Measurements from ENCODE around the gene VPS25.

VPS25 gene

DNA sequence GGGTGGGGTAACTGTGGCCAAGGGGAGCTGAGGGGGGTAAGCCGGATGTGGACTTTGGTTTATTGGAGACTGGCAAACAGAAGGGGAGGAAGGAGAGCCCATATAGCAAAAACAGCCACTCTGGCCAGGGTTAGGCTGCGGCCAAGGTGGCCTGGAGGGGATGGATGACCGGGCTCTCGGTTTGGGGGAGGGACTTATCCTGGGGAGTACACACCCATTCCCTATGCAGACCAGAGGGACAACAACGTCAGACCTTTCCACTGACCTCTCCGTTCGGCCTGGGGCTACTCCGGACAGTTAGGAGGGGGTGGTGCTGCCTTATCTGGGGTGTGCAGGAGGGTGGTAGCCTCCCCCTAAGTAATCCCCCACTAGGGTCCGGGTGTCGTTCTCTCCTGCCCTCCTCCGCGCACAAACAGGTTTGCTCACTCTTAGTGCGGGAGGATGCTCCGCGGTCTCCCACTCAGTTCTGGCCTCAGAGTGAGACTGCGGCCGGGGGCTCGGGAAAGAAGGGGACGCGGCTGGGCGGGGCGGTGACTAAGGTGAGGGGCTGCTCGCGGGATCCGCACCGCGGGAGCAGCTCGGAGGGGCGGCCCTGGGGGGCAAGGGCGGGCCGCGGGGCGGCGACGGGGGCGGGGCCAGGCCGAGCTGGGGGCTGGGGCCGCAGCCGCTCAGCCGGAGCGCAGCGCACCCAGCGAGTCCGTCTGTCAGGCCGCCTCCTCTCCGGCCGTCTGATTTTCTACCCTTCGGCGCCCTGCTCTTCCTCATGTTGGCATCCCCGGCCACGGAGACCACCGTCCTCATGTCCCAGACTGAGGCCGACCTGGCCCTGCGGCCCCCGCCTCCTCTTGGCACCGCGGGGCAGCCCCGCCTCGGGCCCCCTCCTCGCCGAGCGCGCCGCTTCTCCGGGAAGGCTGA lies 6.9 kb downstream of the VPS25 start, which contains the start of gene WNK4:
TSS of gene WNK4 (plus strand) at position 675 of the 915 bp plus-strand sequence. CDS start at position 764, 89 bp downstream.
- FAIRE-seq, result no peak
- TF ChIP-seq POU2F2 (IDR thresholded peaks at IDR 0.05; ENCODE audit: low read depth, low read length) (no peak), POLR2AphosphoS5 (IDR thresholded peaks at IDR 0.05; ENCODE audit: low read depth, low read length) (peak; percentile 12; the same call in 1 of the 2 replicates), PAX5 (IDR thresholded peaks at IDR 0.05; ENCODE audit: insufficient read depth, low read length, severe bottlenecking) (no peak), SPI1 (IDR thresholded peaks at IDR 0.05; ENCODE audit: low read depth, low read length) (no peak)
- DNase-seq (ENCODE audit: insufficient read length, low spot score), result no peak

DNA sequence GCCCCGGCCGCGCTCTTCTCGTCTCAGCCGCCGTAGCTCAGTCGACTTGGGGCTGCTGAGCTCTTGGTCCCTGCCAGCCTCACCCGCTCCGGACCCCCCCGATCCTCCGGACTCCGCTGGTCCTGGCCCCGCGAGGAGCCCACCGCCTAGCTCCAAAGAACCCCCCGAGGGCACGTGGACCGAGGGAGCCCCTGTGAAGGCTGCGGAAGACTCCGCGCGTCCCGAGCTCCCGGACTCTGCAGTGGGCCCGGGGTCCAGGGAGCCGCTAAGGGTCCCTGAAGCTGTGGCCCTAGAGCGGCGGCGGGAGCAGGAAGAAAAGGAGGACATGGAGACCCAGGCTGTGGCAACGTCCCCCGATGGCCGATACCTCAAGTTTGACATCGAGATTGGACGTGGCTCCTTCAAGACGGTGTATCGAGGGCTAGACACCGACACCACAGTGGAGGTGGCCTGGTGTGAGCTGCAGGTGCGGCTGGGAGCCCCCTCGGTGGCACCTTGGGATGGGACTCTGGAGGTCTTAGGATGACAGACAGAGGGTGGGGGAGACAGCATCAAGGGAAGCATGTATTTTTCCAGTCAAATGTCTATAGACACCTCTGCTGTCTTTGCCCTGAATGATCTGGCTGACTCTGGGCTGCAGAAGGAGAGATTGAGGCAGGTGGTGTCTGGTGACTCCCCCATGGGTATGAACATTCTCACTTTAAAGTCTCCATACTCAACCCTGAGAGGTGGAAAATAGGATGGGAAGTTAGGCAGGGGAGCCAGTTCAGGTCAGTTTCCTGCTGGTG lies 7.8 kb downstream of the VPS25 start:
- no peak for FAIRE-seq
- TF ChIP-seq POLR2A (IDR thresholded peaks at IDR 0.05; ENCODE audit: low read depth, low read length) (no peak; the same call in 1 of the 2 replicates), POU2F2 (IDR thresholded peaks at IDR 0.05; ENCODE audit: low read depth, low read length) (no peak), PAX5 (IDR thresholded peaks at IDR 0.05; ENCODE audit: insufficient read depth, low read length, severe bottlenecking) (no peak), POLR2AphosphoS5 (IDR thresholded peaks at IDR 0.05; ENCODE audit: low read depth, low read length) (no peak), SPI1 (IDR thresholded peaks at IDR 0.05; ENCODE audit: low read depth, low read length) (no peak)

GRCh38 chr17:42781639-42782165 lies 8.5 kb downstream of the VPS25 start:
- DNase-seq (ENCODE audit: insufficient read length, low spot score) (no peak), FAIRE-seq (no peak)
- TF ChIP-seq TAF1 (IDR thresholded peaks at IDR 0.05; ENCODE audit: low read depth, low read length) (no peak), POU2F2 (IDR thresholded peaks at IDR 0.05; ENCODE audit: low read depth, low read length) (no peak), POLR2AphosphoS5 (IDR thresholded peaks at IDR 0.05; ENCODE audit: low read depth, low read length) (no peak), SPI1 (IDR thresholded peaks at IDR 0.05; ENCODE audit: low read depth, low read length) (no peak), POLR2A (IDR thresholded peaks at IDR 0.05; ENCODE audit: low read depth, low read length) (no peak), PAX5 (IDR thresholded peaks at IDR 0.05; ENCODE audit: insufficient read depth, low read length, severe bottlenecking) (no peak)

More for the DNA sequence above, 7.8 kb downstream of the VPS25 start:
- DNase-seq (ENCODE audit: insufficient read length, low spot score), result no peak

DNA sequence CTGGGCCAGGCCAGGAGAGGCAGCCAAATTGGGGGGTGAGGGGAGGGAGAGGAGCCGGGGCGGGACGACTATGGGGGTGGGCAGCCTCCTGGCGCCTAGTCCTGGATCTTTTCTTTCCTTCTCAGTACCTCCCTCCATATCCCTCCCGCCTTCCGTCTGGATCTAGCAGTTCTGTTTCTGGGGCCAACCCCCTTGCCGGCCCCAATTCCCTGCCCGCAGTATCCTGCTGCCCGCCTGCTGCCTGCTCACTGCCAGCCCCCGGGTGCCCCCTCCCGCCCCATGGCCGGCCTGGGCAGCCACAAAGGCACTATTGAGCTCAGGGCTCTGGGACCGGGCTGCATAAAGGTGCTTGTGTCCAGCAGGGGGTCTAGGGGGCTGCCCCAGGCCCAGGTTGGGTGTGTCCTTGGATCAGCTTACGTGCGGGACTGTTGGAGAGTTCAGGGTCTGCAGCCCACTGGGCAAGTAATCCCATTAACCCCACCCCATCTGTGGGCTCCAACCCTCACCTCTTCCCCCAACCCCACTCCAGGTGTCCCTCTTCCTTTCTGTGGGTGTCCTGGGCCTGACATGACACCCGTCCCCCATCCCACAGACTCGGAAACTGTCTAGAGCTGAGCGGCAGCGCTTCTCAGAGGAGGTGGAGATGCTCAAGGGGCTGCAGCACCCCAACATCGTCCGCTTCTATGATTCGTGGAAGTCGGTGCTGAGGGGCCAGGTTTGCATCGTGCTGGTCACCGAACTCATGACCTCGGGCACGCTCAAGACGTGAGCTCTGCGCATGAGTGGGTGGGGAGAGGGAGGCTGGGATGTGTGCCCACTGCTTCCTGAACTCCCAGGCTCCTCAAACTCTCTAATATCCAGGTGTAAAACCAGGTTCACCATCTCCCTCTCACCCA lies 9.2 kb downstream of the VPS25 start:
- TF ChIP-seq TAF1 (IDR thresholded peaks at IDR 0.05; ENCODE audit: low read depth, low read length) (no peak), POLR2A (IDR thresholded peaks at IDR 0.05; ENCODE audit: low read depth, low read length) (no peak), POU2F2 (IDR thresholded peaks at IDR 0.05; ENCODE audit: low read depth, low read length) (no peak), SPI1 (IDR thresholded peaks at IDR 0.05; ENCODE audit: low read depth, low read length) (no peak), PAX5 (IDR thresholded peaks at IDR 0.05; ENCODE audit: insufficient read depth, low read length, severe bottlenecking) (no peak), POLR2AphosphoS5 (IDR thresholded peaks at IDR 0.05; ENCODE audit: low read depth, low read length) (no peak)
- DNase-seq (ENCODE audit: insufficient read length, low spot score) (no peak), FAIRE-seq (no peak)

- no peak for FAIRE-seq
- TF ChIP-seq PAX5 (IDR thresholded peaks at IDR 0.05; ENCODE audit: insufficient read depth, low read length, severe bottlenecking) (no peak), POLR2A (IDR thresholded peaks at IDR 0.05; ENCODE audit: low read depth, low read length) (no peak), SPI1 (IDR thresholded peaks at IDR 0.05; ENCODE audit: low read depth, low read length) (no peak), POU2F2 (IDR thresholded peaks at IDR 0.05; ENCODE audit: low read depth, low read length) (no peak), POLR2AphosphoS5 (IDR thresholded peaks at IDR 0.05; ENCODE audit: low read depth, low read length) (no peak), TAF1 (IDR thresholded peaks at IDR 0.05; ENCODE audit: low read depth, low read length) (no peak)
- DNase-seq (ENCODE audit: insufficient read length, low spot score), result no peak
These were observed 10.0 kb downstream of the VPS25 start for GRCh38 chr17:42783062-42783790.

GRCh38 chr17:42783791-42784138 lies 10.5 kb downstream of the VPS25 start:
- DNase-seq (ENCODE audit: insufficient read length, low spot score) (no peak), FAIRE-seq (no peak)
- no peak for TF ChIP-seq TAF1 (IDR thresholded peaks at IDR 0.05; ENCODE audit: low read depth, low read length)
- no peak for TF ChIP-seq SPI1 (IDR thresholded peaks at IDR 0.05; ENCODE audit: low read depth, low read length)
- no peak for TF ChIP-seq POU2F2 (IDR thresholded peaks at IDR 0.05; ENCODE audit: low read depth, low read length)
- no peak for TF ChIP-seq PAX5 (IDR thresholded peaks at IDR 0.05; ENCODE audit: insufficient read depth, low read length, severe bottlenecking)
- TF ChIP-seq POLR2A (IDR thresholded peaks at IDR 0.05; ENCODE audit: low read depth, low read length), result no peak
- no peak for TF ChIP-seq POLR2AphosphoS5 (IDR thresholded peaks at IDR 0.05; ENCODE audit: low read depth, low read length)

- DNase-seq (ENCODE audit: insufficient read length, low spot score), result no peak
- FAIRE-seq, result peak; percentile 31
- no peak for TF ChIP-seq TAF1 (IDR thresholded peaks at IDR 0.05; ENCODE audit: low read depth, low read length)
- TF ChIP-seq SPI1 (IDR thresholded peaks at IDR 0.05; ENCODE audit: low read depth, low read length), result peak; percentile 63
- TF ChIP-seq PAX5 (IDR thresholded peaks at IDR 0.05; ENCODE audit: insufficient read depth, low read length, severe bottlenecking), result no peak
- TF ChIP-seq POLR2A (IDR thresholded peaks at IDR 0.05; ENCODE audit: low read depth, low read length), result no peak
These were observed 11.2 kb downstream of the VPS25 start for GRCh38 chr17:42784409-42784808.

All from GM12891 (cell line).